Pancreas (tissue), 10 donors: Measurements from ENCODE around the gene SEPTIN8. TPM values are rescaled to one million over a fixed set of nuclear protein-coding genes. Genes with fewer than 3 reads are reported as not detected.

ENCODE experiments used
- ATAC-seq, 4 donors: fragments of 200-7000 bp; cut with Tn5 transposase; one replicate each; pipeline versions ENCODE4 v1.8.0 to v1.9.1; 2020; ENCODE audit warnings: mild to moderate bottlenecking in 4 of 4, moderate library complexity in 4 of 4
- DNase-seq, 6 donors: peaks; one replicate each; pipeline ENCODE4 v3.0.0-alpha.2; 2020
- FAIRE-seq: peaks from 2 replicates; lab custom pipeline; 2012; peaks lifted over from hg19 to GRCh38; lab: Jason Lieb, UNC
- H3K27ac ChIP-seq, 4 donors: fragments of 200-600 bp; sonication (generic); 1 replicate in 3 of 4; 2 replicates in 1 of 4; pipeline versions ENCODE4 v1.5.0 to v1.8.0; 2020
- H3K27me3 ChIP-seq, 4 donors: fragments of 200-600 bp; one replicate each; pipeline ENCODE4 v1.8.0; 2021
- H3K36me3 ChIP-seq, 3 donors: fragments of 200-600 bp; sonication (generic) in 1 of 3; one replicate each; pipeline versions ENCODE4 v1.5.0 to v1.8.0; 2020 to 2021
- H3K4me1 ChIP-seq, 3 donors: fragments of 200-600 bp; one replicate each; pipeline ENCODE4 v1.8.0; 2021
- H3K4me3 ChIP-seq, 4 donors: fragments of 200-600 bp; sonication (generic) in 2 of 4; one replicate each; pipeline versions ENCODE4 v1.5.0 to v1.8.0; 2020 to 2021
- H3K9me3 ChIP-seq, 4 donors: fragments of 200-600 bp; one replicate each; pipeline ENCODE4 v1.8.0; 2021
- WGBS, 2 donors: extraction: QIAGEN DNeasy Blood & Tissue Kit; methylation state at CpG; one replicate each; pipeline ENCODE4 v1.1.7; 2013; 5-methylcytosine and 5-hydroxymethylcytosine counted together
- intact Hi-C, 3 donors: fragments of 100-400 bp; cut with DNase I; formaldehyde crosslinking; loops; one replicate each; pipeline versions ENCODE4 v1.11.1 to v1.14.2; 2022
- polyA plus RNA-seq, 2 donors: library from polyadenylated mRNA; stranded (reverse); fragments of 200-250 nt; gene quantifications; one replicate each; pipeline ENCODE4 v1.2.3, GENCODE V29; 2013
- total RNA-seq, 6 donors: library from RNA; stranded (reverse); fragmentation: NEBNext Ultra II Directional in 4 of 6; extraction: Animal tissue kit (Norgen Biotek cat#: 25700) in 4 of 6; gene quantifications; one replicate each; pipeline versions ENCODE4 v1.2.1 to v1.2.4, GENCODE V29; 2021 to 2023
- TF ChIP-seq, protein P1 (sequence below), 4 donors: fragments of 200-600 bp; sonication (generic) in 3 of 4; IDR thresholded peaks; one replicate each; pipeline versions ENCODE4 v1.5.0 to v1.8.0; 2021; ENCODE audit warnings: antibody characterized with exemption in 4 of 4
- donor health status: healthy with polysubstance abuse.
- donor health status: DM: no; HTN: no; CAD: no; lungs with moderate emphysema.
- donor health status: DM: no; HTN: no; CAD: no.
- donor health status: control.
- donor health status: control.
- donor health status: Bipolar disorder and iron deficiency.
- donor health status: DM: yes; HTN: yes; CAD: no.
- donor health status: DM: no; HTN: no; CAD: no.
- donor health status: DM: no; HTN: no; CAD: no.
- donor health status: DM: yes; HTN: yes; CAD: no.

SEPTIN8 gene
- total and polyA plus RNA-seq, 8 donors = 13.1 to 32.8 (median 18.3) TPM

DNA sequence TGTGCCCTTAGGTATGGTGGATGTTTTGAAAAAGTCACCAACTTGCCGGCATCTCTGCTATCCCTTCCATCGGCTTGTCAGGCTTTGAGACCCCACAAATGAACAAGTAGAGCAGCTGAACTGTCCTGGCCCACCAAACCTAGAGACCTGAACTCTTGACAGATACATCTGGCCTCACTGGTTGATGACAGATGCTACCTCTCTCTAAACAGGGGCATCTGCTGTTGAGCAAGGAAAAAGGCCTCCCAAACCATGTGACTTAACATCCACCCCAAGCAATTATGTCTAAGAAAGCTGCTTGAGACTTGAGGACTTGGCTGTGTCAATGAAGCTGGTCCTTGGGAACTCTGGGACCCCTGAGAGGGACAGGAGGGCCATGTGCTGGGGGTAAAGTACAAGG is 27.5 kb downstream of the SEPTIN8 start:
- intact Hi-C loops = no loop called here
- WGBS, 2 donors = 94 to 95% methylated on average over 2 of the region's 2 CpGs
- TF ChIP-seq, protein P1, sequence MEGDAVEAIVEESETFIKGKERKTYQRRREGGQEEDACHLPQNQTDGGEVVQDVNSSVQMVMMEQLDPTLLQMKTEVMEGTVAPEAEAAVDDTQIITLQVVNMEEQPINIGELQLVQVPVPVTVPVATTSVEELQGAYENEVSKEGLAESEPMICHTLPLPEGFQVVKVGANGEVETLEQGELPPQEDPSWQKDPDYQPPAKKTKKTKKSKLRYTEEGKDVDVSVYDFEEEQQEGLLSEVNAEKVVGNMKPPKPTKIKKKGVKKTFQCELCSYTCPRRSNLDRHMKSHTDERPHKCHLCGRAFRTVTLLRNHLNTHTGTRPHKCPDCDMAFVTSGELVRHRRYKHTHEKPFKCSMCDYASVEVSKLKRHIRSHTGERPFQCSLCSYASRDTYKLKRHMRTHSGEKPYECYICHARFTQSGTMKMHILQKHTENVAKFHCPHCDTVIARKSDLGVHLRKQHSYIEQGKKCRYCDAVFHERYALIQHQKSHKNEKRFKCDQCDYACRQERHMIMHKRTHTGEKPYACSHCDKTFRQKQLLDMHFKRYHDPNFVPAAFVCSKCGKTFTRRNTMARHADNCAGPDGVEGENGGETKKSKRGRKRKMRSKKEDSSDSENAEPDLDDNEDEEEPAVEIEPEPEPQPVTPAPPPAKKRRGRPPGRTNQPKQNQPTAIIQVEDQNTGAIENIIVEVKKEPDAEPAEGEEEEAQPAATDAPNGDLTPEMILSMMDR (IDR thresholded peaks at IDR 0.05) = no peak
- Histone ChIP-seq H3K27ac (no peak overlapping the region), H3K9me3 (no peaks in the 10 kb centered on the region), H3K4me1 (peaks cover 0 to 4% (median 0%) of the 10 kb centered on the region in 3 donors), H3K36me3 (no peaks in the 10 kb centered on the region), H3K4me3 (no peak overlapping the region), H3K27me3 (no peaks in the 10 kb centered on the region)
- FAIRE-seq (no peak), ATAC-seq (no peak), DNase-seq (no peak)

DNA sequence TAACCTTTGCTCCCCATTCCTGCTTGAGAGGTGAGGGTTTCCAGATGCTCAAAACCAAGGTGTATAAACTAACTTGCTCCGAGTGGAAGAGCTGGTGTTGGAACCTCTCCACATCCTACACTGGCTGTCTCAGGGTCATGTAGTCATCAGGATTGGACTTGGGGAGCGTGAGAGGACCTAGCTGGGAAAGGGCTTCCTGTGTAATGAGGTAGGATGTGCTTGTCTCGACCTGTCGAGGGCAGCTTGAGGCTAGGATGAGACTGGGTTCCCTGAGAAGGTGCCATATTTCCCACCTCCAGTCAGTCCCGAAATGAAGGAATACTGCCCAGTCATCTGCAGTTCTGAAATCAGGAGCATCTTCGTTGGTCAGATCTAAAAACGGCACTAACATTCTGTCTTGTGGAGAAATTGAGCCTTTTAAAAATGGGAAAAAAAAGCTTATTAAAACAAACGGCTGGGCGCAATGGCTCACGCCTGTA is 28.5 kb downstream of the SEPTIN8 start:
- DNase-seq (no peak), FAIRE-seq (no peak), ATAC-seq (no peak)
- H3K27me3 ChIP-seq = no peaks in the 10 kb centered on the region
- H3K4me3 ChIP-seq = no peak overlapping the region
- H3K4me1 ChIP-seq = peaks cover 0 to 4% (median 0%) of the 10 kb centered on the region in 3 donors
- WGBS, 2 donors = 90 to 95% methylated on average over 10 of the region's 10 CpGs
- TF ChIP-seq, protein P1 (IDR thresholded peaks at IDR 0.05) = no peak
- intact Hi-C loops = no loop called here
- no peaks in the 10 kb centered on the region for H3K36me3 ChIP-seq
- H3K27ac ChIP-seq = no peak overlapping the region
- H3K9me3 ChIP-seq = no peaks in the 10 kb centered on the region

DNA sequence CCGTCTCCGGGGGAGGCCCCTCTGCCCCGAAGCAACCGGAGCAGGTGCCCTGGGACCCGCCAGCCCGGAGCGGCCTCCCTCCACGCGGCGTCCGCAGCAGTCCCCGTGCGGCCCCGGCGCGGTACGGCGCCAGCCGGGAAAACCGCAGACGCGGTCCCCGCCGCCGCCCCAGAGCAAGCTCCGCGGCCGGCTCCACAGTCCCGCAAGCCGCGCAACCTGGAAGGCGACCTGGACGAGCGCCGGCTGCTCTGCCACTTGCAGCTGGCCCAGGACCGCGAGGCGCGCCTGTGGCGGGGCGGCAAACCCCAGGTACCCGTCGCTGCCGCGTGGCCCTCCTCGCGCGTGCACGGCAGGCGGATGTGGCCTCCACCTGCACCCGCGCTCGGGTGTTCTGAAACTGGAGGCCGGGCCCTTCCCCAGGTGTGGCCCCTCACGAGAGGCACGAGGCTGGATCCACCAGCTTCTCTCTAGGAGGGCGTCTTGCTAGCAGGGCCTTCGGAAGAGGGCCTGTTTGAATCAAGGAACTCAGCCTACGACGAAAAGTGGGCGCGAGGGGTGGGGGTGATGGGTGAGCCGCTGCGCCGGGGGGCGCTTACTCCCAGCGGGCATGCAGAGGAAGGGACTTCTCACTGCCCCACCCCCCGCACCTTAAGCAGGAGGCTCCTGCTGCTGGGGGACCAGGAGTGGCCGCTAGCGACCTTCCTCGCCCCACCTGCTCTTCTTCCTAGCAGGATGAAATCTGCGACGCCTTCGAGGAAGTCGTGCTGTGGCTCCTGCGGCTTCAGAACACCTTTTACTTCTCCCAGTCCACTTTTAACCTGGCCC is 29.2 kb downstream of the SEPTIN8 start:
- intact Hi-C loops = no loop called here
- H3K4me1 ChIP-seq = peaks cover 0 to 4% (median 0%) of the 10 kb centered on the region in 3 donors
- DNase-seq = peak in 2 of 6 donors; percentile 32 to 46
- no peak for FAIRE-seq
- peak overlapping the region; percentile 27 to 64 (median 44) for H3K4me3 ChIP-seq
- H3K27me3 ChIP-seq = no peaks in the 10 kb centered on the region
- TF ChIP-seq, protein P1 (IDR thresholded peaks at IDR 0.05) = no peak
- peak in 1 of 4 donors; percentile 47 for ATAC-seq
- 37 to 39% methylated on average over 65 to 76 of the region's 76 CpGs for WGBS, 2 donors
- H3K27ac ChIP-seq = no peak overlapping the region
- H3K36me3 ChIP-seq = no peaks in the 10 kb centered on the region
- no peaks in the 10 kb centered on the region for H3K9me3 ChIP-seq

DNA sequence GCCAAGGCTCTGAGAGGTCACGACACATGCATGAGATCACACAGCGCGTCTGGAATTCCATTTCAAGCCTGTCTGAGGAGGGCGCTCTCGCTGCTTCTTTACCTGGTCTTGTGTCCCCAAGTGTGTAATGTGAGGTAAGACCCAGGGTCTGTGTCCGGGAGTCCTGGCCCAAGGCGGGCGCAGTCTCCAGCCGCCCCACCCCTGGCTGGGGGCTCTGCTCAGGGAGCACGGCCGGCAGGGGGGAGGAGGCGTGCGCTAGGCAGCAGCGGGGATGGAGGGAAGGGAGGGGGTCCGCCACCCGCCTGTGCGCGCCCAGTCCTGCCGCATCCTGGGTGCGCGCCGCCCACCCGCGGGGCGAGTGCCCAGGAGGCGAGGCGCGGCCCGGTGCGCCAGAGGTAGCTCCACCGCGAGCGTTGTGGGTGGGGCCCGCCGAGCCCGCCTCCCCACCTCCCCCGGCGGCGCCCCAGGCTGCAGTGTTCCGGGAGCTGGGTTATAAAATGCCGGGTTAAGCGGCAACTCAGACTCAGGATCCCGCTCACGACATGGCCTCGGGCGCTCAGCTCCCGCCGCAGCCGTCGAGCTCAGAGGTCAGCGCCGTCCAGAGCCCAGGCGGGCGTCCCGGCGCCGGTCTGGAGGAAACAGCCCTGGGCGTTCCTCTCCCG is 30.0 kb downstream of the SEPTIN8 start, which contains the start of gene CCNI2:
CCNI2 (plus strand) TSS at position 473 of the 662 bp plus-strand sequence; CDS start at position 543, 70 bp downstream.
- Histone ChIP-seq H3K9me3 (no peaks in the 10 kb centered on the region), H3K36me3 (no peaks in the 10 kb centered on the region), H3K27me3 (no peaks in the 10 kb centered on the region), H3K4me1 (peaks cover 0 to 4% (median 0%) of the 10 kb centered on the region in 3 donors), H3K4me3 (peak within 1 kb of the TSS; percentile 27 to 64 (median 44)), H3K27ac (no peak within 1 kb of the TSS)
- 1 to 2% methylated on average over 21 to 59 of the region's 59 CpGs for WGBS, 2 donors
- FAIRE-seq (no peak), ATAC-seq (peak; percentile 75 to 93 (median 84)), DNase-seq (peak in 5 of 6 donors; percentile 36 to 80 (median 51))
- TF ChIP-seq, protein P1 (IDR thresholded peaks at IDR 0.05) = no peak
- intact Hi-C loops = no loop called here
